Astrocyte (in vitro differentiated cells and primary cell): ENCODE data around the gene PLA2G4E.

Experiments used
- EZH2 ChIP-seq: IDR thresholded peaks from 2 replicates; pipeline ENCODE4 v1.6.1; 2012; ENCODE audit warnings: mild to moderate bottlenecking, low read length, inconsistent platforms; ENCODE audit not compliant: insufficient read depth
- TF ChIP-seq, protein P1 (sequence below): IDR thresholded peaks from 2 replicates; pipeline ENCODE4 v1.5.1; 2011; ENCODE audit warnings: low read depth, mild to moderate bottlenecking, inconsistent platforms, low read length, moderate library complexity; ENCODE audit not compliant: insufficient read depth

DNA sequence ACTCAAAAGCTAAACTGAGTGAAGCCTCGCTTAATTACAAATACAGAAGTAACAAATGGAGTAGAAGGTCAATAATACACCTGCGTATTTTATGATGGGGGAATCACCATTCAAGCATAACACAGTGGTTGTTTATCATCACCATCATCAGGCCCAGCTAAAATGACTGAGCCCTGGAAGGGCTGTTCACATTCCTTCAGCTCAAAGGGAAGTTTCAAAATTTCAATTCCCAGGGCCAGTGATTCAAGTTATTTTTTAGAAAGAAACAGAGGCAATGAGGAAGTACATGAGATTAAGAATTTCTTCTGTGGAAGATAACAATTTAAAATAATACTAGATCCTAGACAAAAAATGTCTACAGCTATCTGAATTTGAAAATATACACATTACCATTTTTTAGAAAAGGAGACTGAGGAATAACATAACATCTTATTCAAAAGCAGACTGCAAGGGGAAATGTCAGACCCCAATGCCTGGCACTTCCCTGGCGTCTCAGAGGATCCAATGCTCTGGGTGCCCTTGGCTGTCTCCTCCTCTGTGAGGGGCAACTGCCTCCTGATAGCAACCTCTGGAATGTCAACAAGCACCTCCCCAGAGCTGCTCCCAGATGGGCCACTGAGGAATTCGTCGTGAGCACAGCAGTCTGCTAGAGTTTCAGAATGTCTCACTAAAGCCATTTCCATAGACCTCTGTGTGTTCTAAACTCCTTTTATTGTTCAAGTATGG, 71.3 kb downstream of the PLA2G4E start:
- TF ChIP-seq, protein P1, sequence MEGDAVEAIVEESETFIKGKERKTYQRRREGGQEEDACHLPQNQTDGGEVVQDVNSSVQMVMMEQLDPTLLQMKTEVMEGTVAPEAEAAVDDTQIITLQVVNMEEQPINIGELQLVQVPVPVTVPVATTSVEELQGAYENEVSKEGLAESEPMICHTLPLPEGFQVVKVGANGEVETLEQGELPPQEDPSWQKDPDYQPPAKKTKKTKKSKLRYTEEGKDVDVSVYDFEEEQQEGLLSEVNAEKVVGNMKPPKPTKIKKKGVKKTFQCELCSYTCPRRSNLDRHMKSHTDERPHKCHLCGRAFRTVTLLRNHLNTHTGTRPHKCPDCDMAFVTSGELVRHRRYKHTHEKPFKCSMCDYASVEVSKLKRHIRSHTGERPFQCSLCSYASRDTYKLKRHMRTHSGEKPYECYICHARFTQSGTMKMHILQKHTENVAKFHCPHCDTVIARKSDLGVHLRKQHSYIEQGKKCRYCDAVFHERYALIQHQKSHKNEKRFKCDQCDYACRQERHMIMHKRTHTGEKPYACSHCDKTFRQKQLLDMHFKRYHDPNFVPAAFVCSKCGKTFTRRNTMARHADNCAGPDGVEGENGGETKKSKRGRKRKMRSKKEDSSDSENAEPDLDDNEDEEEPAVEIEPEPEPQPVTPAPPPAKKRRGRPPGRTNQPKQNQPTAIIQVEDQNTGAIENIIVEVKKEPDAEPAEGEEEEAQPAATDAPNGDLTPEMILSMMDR, result no peak
- no peak for TF ChIP-seq EZH2
